Neural progenitor cell (in vitro differentiated cells): Measurements from ENCODE around the gene ZSCAN9.

ENCODE experiments used
- CTCF ChIP-seq: fragments of 200-600 bp; sonication (generic); IDR thresholded peaks from 2 replicates; pipeline ENCODE4 v1.5.1; 2017; ENCODE audit warnings: antibody characterized with exemption, mild to moderate bottlenecking
- EZH2 ChIP-seq: fragments of 200-600 bp; sonication (generic); IDR thresholded peaks from 2 replicates; pipeline ENCODE4 v1.6.1; 2017; ENCODE audit warnings: antibody characterized with exemption, mild to moderate bottlenecking, moderate library complexity
- EZH2phosphoT487 ChIP-seq: fragments of 200-600 bp; sonication (generic); IDR thresholded peaks from 2 replicates; pipeline ENCODE4 v1.6.1; 2017; ENCODE audit warnings: antibody characterized with exemption

- TF ChIP-seq CTCF = no peak
- TF ChIP-seq EZH2 = no peak
- TF ChIP-seq EZH2phosphoT487 = no peak
Measured at GRCh38 chr6:28269492-28269891, 44.4 kb downstream of the ZSCAN9 start.
